Measurements from ENCODE around the gene C1QL4. TPM values are rescaled to one million over a fixed set of nuclear protein-coding genes. Genes with fewer than 3 reads are reported as not detected.

The C1QL4 gene
- total and polyA plus RNA-seq, 9 of the 15 experiments (the other 6 are each of a cell fraction or from before 2014, with no cell fraction given), result 0.08 to 2.1 (median 0.31) TPM

DNA sequence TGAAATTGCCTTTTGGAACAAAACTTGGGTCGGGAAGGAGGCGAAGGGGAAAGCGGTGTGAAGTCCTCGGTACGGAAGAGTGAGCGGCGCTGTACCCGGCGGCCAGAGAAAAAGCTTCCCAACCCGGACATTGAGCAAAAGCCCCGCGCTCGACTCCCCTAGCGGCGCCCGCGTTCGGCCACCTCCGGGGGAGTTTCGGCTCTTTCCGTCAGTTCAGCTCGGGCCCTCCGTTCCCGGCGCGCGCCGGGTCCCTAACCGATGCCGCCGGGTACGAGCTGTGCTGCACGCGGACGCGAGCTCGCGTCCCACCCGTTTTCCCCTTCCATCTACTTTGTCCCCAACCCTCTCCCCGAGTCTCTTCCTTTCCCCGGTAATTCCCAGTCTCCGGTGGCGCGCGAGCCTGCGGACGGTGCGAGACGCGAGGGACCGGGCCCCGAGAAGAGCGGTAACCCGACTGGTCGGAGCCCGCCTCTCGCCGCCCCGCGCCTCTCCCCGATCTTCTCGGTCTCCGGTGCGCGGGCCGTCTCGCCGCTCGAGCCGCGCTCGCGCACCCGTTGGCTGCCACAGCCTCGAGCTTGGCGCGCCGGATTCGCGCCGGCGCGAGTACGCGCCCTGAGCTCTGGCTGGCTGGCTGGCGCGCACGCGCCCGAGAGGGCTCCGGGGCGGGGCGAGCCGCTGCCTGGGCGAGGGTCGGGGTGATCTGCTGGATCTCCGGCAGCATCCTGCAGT lies 29.8 kb upstream of the C1QL4 start (continued):
- peak; percentile 63; the same call in 1 of the 2 replicates for TF ChIP-seq NKRF (IDR thresholded peaks at IDR 0.05; ENCODE audit: borderline replicate concordance)
- TF ChIP-seq HDAC8 (tag; IDR thresholded peaks at IDR 0.05), result 0 out of 2 replicates have a peak, but pooled peaks have one; percentile 60
- no peak for TF ChIP-seq SMARCA5 (IDR thresholded peaks at IDR 0.05)
- TF ChIP-seq, protein P1, sequence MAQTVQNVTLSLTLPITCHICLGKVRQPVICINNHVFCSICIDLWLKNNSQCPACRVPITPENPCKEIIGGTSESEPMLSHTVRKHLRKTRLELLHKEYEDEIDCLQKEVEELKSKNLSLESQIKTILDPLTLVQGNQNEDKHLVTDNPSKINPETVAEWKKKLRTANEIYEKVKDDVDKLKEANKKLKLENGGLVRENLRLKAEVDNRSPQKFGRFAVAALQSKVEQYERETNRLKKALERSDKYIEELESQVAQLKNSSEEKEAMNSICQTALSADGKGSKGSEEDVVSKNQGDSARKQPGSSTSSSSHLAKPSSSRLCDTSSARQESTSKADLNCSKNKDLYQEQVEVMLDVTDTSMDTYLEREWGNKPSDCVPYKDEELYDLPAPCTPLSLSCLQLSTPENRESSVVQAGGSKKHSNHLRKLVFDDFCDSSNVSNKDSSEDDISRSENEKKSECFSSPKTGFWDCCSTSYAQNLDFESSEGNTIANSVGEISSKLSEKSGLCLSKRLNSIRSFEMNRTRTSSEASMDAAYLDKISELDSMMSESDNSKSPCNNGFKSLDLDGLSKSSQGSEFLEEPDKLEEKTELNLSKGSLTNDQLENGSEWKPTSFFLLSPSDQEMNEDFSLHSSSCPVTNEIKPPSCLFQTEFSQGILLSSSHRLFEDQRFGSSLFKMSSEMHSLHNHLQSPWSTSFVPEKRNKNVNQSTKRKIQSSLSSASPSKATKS (CRISPR knock-in tag; IDR thresholded peaks at IDR 0.05), result no peak
- TF ChIP-seq IRF2 (CRISPR knock-in tag; IDR thresholded peaks at IDR 0.05), result no peak
- TF ChIP-seq EZH2 (IDR thresholded peaks at IDR 0.05; ENCODE audit: borderline replicate concordance, low read depth, low read length), result no peak
- TF ChIP-seq U2AF1 (optimal IDR thresholded peaks at IDR 0.05; ENCODE audit: low read depth, low read length), result no peak
- TF ChIP-seq, protein P2, sequence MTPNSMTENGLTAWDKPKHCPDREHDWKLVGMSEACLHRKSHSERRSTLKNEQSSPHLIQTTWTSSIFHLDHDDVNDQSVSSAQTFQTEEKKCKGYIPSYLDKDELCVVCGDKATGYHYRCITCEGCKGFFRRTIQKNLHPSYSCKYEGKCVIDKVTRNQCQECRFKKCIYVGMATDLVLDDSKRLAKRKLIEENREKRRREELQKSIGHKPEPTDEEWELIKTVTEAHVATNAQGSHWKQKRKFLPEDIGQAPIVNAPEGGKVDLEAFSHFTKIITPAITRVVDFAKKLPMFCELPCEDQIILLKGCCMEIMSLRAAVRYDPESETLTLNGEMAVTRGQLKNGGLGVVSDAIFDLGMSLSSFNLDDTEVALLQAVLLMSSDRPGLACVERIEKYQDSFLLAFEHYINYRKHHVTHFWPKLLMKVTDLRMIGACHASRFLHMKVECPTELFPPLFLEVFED (CRISPR knock-in tag; conservative IDR thresholded peaks at IDR 0.05), result no peak
- TF ChIP-seq ATF1 (CRISPR knock-in tag; IDR thresholded peaks at IDR 0.05), result no peak
- TF ChIP-seq ATF1 (tag; IDR thresholded peaks at IDR 0.05), result peak; percentile 60
- TF ChIP-seq, protein P3, sequence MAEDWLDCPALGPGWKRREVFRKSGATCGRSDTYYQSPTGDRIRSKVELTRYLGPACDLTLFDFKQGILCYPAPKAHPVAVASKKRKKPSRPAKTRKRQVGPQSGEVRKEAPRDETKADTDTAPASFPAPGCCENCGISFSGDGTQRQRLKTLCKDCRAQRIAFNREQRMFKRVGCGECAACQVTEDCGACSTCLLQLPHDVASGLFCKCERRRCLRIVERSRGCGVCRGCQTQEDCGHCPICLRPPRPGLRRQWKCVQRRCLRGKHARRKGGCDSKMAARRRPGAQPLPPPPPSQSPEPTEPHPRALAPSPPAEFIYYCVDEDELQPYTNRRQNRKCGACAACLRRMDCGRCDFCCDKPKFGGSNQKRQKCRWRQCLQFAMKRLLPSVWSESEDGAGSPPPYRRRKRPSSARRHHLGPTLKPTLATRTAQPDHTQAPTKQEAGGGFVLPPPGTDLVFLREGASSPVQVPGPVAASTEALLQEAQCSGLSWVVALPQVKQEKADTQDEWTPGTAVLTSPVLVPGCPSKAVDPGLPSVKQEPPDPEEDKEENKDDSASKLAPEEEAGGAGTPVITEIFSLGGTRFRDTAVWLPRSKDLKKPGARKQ (CRISPR knock-in tag; IDR thresholded peaks at IDR 0.05), result no peak
- no peak for TF ChIP-seq ZNF3 (CRISPR knock-in tag; IDR thresholded peaks at IDR 0.05)
- no peak for TF ChIP-seq ZNF75A (CRISPR knock-in tag; IDR thresholded peaks at IDR 0.05)
- no peak; the same call in 1 of the 2 replicates for TF ChIP-seq RREB1 (CRISPR knock-in tag; IDR thresholded peaks at IDR 0.05)

Data from K562 (cell line).